Measurements from ENCODE around the gene SLC44A2.

Gene SLC44A2

DNA sequence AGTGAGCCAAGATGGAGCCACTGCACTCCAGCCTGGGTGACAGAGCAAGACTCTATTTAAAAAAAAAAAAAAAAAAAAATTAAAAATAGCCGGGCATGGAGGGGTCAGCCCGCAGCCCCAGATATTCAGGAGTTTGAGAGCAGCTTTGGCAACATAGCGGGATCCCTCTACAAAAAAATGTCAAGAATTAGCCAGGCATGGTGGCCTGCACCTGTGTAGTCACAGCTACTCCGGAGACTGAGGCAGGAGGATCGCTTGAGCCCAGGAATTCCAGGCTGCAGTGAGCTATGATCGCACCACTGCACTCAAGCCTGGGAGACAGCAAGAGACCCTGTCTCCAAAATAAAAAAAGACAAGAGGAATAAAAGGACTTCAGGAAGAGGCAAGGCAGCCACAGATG, 39.0 kb upstream of the SLC44A2 start:
- Mint-ChIP-seq H3K27me3 (ENCODE audit: low read depth, poor library complexity) (peaks cover 79% of the 10 kb centered on the region), H3K4me3 (peak overlapping the region; percentile 36), H3K27ac (no peak overlapping the region)

DNA sequence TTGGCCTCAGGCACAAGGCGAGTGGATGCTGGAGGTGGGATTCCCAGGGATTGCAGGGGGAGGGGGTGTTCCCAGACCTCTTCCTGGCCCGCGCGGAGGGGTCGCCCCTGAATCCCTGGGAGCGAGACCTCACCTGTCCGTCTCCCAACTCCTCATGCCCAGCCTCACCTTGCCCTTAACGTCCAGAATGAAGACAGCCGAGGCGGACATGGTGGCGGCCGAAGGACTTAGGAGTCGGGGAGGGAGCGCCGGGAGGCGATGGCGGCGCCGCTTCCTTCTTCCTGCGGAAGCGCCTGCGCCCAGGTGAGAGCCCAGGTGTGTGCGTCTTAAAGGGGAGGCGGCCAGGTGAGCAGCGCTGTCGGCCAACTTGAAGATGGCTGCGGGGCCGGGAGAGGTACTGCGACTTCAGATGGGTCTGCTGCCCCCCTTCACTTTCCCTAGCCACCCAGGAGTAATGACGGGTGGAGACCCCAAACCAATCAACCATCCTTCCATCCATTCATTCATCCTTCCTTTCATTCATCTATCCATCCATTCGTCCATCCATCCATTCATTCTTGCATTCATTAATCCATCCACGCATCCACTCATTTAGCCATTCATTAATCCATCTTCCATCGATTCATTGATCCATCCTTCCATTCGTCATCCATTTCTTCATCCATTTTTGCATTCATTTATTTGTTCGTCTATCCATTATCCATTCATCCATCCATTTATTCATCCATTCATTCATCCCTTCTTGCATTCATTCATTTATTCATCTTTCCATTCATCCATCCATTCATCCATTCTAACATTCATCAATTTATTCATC, 38.1 kb upstream of the SLC44A2 start, which contains the start of gene AP1M2:
AP1M2 (minus strand) TSS at position 291 of the 817 bp plus-strand sequence; CDS start at position 210, 81 bp downstream.
- H3K27me3 Mint-ChIP-seq (ENCODE audit: low read depth, poor library complexity) = peaks cover 79% of the 10 kb centered on the region
- H3K4me1 Mint-ChIP-seq = peaks cover 7% of the 10 kb centered on the region
- H3K36me3 Mint-ChIP-seq (ENCODE audit: low read depth) = no peaks in the 10 kb centered on the region
- H3K9me3 Mint-ChIP-seq = peaks cover 10% of the 10 kb centered on the region
- TF ChIP-seq, protein P1, sequence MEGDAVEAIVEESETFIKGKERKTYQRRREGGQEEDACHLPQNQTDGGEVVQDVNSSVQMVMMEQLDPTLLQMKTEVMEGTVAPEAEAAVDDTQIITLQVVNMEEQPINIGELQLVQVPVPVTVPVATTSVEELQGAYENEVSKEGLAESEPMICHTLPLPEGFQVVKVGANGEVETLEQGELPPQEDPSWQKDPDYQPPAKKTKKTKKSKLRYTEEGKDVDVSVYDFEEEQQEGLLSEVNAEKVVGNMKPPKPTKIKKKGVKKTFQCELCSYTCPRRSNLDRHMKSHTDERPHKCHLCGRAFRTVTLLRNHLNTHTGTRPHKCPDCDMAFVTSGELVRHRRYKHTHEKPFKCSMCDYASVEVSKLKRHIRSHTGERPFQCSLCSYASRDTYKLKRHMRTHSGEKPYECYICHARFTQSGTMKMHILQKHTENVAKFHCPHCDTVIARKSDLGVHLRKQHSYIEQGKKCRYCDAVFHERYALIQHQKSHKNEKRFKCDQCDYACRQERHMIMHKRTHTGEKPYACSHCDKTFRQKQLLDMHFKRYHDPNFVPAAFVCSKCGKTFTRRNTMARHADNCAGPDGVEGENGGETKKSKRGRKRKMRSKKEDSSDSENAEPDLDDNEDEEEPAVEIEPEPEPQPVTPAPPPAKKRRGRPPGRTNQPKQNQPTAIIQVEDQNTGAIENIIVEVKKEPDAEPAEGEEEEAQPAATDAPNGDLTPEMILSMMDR (IDR thresholded peaks at IDR 0.05) = no peak
- no peak for DNase-seq
- peak within 1 kb of the TSS; percentile 36 for H3K4me3 Mint-ChIP-seq
- no peak within 1 kb of the TSS for H3K27ac Mint-ChIP-seq

More for the DNA sequence above, 39.0 kb upstream of the SLC44A2 start:
- Mint-ChIP-seq H3K4me1 (peaks cover 7% of the 10 kb centered on the region), H3K36me3 (ENCODE audit: low read depth) (no peaks in the 10 kb centered on the region), H3K9me3 (peaks cover 10% of the 10 kb centered on the region)
- TF ChIP-seq, protein P1 (IDR thresholded peaks at IDR 0.05) = no peak
- no peak for DNase-seq

DNA sequence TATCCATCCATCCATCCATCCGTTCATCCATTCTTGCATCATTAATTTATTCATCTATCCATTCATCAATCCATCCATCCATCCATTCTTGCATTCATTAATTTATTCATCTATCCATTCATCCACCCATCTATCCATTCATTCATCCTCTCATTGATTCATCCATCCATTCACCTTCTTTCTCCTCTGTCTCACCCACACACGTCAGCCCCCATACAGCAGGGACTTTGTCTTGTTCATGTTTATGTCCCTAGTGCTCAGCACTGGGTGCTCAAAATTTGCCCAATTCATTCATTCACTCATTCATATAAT, 37.6 kb upstream of the SLC44A2 start:
- peaks cover 7% of the 10 kb centered on the region for H3K4me1 Mint-ChIP-seq
- peaks cover 10% of the 10 kb centered on the region for H3K9me3 Mint-ChIP-seq
- H3K27me3 Mint-ChIP-seq (ENCODE audit: low read depth, poor library complexity) = peaks cover 79% of the 10 kb centered on the region
- H3K36me3 Mint-ChIP-seq (ENCODE audit: low read depth) = no peaks in the 10 kb centered on the region
- no peak for DNase-seq
- H3K4me3 Mint-ChIP-seq = peak overlapping the region; percentile 0
- TF ChIP-seq, protein P1 (IDR thresholded peaks at IDR 0.05) = no peak
- H3K27ac Mint-ChIP-seq = no peak overlapping the region

DNA sequence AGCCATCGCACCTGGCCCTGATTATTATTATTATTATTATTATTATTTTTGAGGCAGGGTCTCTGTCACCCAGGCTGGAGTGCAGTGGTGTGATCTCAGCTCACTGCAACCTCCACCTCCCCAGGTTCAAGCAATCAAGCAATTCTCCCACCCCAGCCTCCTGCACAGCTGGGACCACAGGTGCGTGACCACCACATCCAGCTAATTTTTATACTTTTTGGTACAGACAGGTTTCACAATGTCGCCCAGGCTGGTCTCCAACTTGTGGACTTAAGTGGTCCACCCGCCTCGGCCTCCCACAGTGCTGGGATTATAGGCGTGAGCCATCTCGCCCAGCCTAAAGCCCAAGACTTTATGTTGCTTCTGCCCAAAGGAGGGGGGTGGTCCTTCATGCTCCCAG, 32.2 kb upstream of the SLC44A2 start:
- H3K36me3 Mint-ChIP-seq (ENCODE audit: low read depth) = no peaks in the 10 kb centered on the region
- no peak for DNase-seq
- peaks cover 6% of the 10 kb centered on the region for H3K4me1 Mint-ChIP-seq
- TF ChIP-seq, protein P1 (IDR thresholded peaks at IDR 0.05) = no peak
- H3K27ac Mint-ChIP-seq = no peak overlapping the region
- no peaks in the 10 kb centered on the region for H3K9me3 Mint-ChIP-seq
- H3K27me3 Mint-ChIP-seq (ENCODE audit: low read depth, poor library complexity) = peaks cover 54% of the 10 kb centered on the region
- no peak overlapping the region for H3K4me3 Mint-ChIP-seq

DNA sequence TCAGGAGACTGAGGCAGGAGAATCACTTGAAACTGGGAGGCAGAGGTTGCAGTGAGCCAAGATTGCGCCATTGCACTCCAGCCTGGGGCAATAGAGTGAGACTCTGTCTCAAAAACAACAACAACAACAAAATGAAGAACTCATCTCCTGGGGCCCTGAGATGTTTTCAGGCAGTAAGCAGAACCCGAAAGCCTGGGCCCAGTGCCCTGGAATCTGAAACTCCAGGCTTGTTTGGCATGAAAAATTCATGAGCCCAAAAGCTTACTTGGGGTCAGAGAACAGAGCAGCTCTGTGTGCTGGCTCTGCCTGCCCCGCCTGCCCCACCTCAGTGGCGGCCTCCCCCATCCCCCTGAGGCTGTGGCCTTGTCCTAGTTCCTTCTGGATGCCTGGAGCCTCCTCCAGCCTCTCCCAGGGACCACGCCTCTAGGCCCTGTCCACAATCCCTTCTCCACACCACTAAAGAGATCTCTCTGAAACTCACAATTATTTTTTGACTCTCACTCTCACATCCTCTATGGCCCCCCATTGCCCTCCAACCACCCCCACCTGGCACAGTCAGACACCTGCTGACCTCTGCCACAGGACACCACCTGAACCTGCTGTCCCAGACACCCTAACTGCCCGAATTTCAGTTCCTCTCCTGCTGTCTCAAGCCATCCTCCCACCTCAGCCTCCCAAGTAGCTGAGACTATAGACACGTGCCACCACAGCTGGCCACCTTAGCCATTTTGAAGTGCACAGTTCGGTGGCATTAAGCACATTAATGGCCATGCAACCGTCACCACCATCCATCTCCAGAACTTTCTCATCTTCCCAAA, 31.3 kb upstream of the SLC44A2 start:
- DNase-seq = no peak
- H3K4me3 Mint-ChIP-seq = no peak overlapping the region
- TF ChIP-seq, protein P1 (IDR thresholded peaks at IDR 0.05) = no peak
- no peaks in the 10 kb centered on the region for H3K36me3 Mint-ChIP-seq (ENCODE audit: low read depth)
- H3K27ac Mint-ChIP-seq = peak overlapping the region; percentile 79
- H3K4me1 Mint-ChIP-seq = peaks cover 6% of the 10 kb centered on the region
- no peaks in the 10 kb centered on the region for H3K9me3 Mint-ChIP-seq
- H3K27me3 Mint-ChIP-seq (ENCODE audit: low read depth, poor library complexity) = peaks cover 54% of the 10 kb centered on the region

All from nephron progenitor cell (in vitro differentiated cells).